NCI-H1048 (cell line): ENCODE measurements around the gene ASIC2.

Source experiments
- DNase-seq: peaks from one replicate; lab custom pipeline; 2025; lab: John Stamatoyannopoulos, UW

The ASIC2 gene

DNA sequence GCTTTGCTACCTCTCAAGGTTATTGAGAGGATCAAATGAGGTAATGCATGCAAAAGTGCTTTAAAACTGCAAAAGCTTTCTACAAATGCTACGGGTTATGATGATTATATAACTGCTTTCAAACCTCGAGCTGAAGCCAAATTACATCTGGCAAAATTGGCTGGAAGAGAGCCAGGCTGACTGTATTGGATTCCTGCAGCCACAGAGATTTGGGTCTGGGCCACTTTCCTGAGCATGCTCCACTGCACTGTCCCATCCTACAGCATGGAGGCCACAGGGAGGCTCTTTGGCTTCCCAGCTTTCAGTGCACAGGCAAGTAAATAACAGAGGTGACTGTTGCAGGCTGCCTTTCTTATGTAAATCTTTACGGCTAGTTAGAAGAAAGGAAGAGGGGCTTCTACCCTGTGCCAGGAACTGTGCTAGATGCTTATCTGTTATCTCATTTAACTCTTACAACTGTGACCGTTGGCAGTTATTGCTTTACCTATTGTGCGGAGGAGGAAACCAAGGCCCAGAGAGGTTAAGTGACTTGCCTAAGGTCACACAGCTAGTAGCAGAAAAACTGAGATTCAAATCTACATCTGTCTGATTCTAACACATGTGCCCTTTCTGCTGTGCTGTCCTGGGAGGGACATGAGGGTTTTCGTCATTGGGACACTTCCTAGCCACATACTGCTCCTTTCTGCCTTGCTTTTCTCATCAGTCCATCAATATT lies 179.7 kb downstream of the ASIC2 start:
- DNase-seq = no peak

DNA sequence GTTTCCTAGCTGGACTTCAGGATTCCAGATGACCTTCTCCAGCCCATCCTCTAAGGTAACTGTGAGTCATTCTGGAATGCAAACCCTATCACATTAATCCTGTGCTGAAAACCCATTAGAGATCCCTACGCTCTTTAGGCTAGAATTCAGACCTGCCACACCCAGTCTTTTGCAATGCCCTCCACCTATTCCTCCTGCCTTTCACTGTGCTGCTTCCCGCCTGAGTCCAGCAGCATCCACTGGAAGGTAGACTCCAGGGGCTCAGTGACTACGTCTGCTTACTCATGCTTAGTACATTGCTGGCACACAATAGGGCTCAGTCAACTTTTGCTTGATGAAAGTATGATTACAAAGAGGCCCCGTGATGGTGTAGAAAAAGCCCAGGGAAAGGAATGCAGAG lies 180.3 kb downstream of the ASIC2 start:
- no peak for DNase-seq

DNA sequence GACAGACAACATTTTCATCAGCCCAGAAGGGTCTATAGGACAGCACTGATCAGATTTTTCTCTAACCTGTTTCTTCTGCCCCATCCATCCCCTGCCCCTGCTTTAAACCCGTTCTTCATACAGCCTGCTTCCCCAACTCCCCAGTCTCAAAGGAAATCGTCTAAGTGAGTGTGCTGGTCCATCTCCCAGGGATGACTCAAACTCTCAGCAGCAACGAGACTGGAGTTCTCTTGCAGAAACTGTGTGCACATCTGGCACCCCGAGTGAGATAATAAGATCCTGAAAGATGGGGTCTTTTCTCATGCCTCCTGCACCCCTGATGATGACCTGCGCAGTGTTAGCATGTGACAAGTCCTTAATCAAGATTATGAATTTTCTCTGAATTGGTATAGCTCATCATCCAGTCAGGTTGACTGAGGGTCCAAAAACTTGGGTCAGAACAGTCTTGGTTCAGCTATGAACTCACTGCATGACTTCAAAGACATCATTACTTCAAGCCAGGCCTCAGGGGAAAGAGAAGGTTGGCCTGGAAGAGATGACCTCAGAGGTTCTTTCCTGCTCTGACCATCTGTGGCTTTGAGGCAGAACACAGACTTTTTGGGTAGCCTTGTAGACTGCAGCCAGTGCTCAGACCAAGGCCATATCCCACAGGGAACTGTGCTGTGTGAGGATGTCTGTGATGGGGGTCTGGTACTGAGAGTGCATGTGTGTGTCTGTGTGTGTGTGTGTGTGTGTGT lies 183.6 kb downstream of the ASIC2 start:
- no peak for DNase-seq

DNA sequence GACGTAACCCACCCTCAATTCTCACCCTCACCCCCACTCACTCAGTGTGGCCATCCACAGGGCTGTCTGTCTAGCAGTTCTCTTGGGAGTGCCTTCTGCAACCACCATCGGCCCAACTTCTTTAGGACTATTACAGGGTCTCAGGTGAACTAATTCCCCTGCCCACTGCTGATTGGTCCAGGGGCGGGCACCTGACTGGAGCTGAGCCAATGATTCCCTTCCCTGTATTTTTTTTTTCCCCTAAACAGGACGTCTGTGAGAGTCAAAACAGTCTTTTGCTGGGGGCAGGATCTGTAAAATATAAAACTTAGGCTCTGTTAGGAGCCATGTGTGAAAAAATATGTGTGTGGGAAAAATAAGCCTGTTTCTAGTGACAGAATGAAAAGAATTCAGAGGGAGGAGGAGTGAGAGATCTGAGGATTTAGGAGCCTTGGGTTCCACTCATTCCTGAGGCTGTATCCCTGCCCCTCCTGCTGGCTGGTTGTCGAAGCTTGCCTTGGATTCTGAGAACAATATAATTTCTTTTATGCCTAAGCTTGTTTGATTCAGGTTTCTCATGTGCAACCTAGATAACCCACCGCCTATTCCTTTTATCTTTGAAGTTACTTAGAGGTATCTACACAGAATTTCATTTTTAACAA lies 186.4 kb downstream of the ASIC2 start:
- no peak for DNase-seq

DNA sequence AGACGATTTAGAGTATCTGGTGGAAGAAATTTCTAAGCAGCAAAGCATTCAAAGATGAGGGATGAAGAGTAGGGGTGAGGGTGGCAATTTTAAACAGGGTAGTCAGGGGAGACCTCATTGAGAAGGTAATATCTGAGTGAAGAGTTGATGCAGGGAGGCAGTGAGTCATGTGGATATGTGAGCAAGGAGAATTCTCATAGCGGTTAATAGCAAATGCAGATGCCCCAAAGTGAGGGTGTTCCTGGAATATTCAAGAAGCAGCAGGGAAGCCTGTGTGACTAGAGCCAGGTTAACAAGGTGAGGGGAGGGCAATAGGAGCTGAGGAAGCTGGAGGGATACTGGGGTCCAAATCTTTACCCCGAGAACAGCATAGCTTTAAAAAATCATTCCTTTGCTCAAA lies 187.2 kb downstream of the ASIC2 start:
- no peak for DNase-seq

DNA sequence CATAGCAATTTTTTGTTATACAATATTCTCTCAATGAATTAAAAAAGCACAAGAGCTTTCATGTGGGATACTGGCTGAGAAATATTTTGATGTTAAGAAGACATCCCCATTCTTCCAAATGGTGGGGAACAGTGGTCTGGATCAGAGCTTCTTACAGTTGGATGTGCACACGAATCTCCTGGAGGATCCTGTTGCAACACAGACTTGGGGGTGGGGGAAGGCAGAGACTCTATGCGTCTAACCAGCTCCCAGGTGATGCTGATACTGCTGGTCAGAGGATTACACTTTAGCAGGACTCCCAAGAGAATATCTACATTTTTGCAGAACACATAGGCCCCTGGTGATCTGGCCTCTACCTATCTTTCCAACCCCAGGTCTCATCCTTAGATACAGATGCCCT lies 193.2 kb downstream of the ASIC2 start:
- DNase-seq = no peak

DNA sequence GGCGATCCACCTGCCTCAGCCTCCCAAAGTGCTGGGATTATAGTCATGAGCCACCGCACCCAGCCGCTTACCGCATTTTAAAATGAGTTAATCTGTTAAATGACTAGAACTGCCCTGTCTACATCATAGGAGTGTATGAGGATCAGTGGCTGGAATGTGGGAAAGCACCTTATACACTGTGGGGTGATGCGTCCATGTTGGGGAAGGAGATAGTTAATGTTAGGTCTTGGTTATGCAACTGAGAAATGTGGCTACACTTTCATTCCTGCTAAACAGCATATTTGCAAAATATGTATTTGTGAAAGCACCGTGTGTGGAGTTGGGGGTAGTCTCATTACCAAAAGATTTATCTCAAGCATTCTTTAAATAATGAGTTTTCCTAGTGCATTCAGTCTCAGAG lies 193.8 kb downstream of the ASIC2 start:
- DNase-seq = no peak

DNA sequence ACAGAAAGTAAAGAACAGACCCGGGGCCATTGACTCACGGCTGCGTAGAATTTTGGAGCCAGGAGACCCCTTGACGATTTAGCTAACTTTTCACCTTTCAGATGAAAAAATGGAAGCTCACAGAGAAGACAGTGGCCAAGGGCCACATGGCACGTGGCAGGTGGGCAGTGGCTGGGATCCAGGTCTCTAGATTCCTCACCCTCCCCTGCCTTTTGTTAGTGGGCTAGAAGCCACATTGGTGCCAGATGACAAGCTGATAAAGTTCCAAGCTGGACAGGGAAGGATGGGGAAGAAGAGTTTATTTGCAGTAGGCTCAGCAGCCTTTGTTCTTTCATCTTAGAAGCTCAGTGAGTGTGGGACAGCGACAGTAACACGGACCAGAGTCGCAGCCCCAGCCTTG lies 195.7 kb downstream of the ASIC2 start:
- DNase-seq = no peak

DNA sequence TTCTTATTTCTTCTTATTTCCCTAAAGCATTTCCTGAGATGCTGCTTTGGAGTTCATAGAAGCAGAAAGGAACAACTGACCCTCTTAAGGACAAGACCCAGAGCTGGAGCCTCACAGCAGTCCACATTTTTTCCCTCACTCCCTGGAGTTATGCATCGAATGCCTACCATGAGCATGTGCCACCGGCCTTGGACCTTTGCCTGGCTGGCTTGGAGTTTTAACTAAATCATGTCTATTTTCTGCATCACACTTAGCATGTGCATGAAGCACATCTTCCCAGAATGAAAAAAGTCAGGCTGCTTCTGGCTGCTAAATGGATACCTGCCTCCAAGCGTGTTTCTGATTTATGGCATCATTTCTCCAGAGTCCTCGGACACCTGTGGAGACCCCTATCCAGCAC lies 196.9 kb downstream of the ASIC2 start:
- DNase-seq = no peak

DNA sequence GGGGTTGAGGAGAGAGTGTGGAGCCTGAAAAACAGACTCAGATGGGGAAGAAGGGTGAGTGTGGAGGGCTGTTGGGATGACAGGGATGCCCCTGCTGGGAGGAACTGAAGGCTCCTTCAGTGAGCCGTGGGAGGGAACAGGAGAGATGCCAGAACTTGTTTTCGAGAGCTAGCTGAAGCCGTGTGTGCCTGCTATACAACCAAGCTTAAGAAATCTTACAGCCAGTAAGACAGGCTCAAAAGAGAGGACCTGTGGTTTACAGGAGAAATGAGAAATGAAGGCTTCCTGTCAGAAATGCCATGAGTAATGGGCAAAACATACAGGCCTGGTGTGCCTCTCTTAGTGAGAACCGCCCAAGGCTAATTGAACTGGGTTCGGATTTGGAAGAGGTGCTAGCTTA lies 201.8 kb downstream of the ASIC2 start:
- no peak for DNase-seq

DNA sequence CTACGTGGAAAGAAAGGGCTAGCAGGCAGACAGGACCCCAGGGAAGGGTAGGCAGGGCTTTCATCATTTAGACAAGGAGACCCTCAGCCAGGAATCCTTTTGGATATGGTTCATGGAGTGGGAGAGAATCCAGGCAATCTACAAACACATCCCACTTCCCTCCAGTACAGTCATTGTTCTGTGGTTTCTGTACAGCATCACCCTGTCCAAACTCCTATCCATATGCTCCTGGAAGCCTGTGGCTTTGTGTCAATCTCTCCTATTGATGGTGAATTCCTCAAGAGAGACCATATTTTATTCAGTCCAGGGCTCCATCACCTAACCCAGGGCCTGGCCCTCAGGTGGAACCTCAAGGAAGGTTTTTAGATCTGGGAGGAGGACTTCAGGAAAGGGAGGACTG lies 202.3 kb downstream of the ASIC2 start:
- DNase-seq = no peak

DNA sequence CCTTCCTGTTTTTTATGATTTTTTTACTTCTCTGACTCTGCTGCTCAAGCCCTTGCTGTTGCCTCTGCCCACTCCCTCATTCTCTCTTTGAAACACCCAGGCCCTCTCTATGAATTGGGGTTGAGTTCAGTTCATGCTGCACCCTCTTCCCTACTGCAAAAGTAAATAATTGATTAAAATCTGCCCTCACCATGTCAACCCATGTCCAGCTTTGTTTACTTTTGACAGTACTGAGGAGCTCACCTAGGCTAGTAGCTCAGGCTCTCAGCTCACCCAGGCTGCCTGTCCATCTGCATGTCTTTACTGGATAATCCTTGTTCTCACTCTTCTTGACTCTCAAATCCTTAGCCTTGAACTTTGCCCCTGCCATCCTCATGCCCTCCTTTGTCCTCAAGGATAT lies 206.2 kb downstream of the ASIC2 start:
- DNase-seq = no peak

DNA sequence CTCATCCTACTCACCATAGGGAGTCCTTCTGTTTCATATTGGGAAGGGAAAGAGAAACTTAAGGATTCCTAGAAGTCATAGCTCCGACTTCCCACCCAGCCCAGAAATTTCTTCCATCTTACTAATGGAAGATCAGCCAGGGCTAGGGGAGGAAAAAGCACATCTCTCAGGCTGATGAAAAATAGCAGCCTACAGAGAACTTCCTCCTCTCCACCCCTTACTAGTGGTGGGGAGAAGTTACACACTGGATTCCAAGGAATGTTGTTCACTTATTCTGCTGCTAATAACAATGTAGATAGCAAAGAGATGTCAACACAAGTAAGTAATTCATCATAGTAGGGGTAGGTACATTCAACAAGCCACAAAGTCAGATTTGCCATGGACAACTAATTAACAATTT lies 207.1 kb downstream of the ASIC2 start:
- DNase-seq = no peak

DNA sequence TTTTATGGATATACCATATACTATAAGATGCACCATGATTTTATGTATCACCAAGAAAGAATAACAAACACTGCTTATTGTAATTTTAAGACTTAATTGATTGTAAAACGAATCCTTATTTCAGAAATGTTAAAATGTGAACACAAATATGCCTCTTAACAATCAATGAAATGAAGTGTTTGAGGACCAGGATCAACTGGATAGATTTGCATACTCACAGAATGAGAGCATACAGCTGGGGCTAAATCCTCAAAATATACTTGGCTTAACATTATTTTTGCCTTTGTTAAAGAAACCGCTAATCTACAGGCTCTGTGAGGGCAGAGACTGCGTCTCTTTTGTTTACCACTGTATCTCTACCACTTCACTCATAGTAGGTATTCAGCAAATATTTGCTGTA lies 207.8 kb downstream of the ASIC2 start:
- no peak for DNase-seq

DNA sequence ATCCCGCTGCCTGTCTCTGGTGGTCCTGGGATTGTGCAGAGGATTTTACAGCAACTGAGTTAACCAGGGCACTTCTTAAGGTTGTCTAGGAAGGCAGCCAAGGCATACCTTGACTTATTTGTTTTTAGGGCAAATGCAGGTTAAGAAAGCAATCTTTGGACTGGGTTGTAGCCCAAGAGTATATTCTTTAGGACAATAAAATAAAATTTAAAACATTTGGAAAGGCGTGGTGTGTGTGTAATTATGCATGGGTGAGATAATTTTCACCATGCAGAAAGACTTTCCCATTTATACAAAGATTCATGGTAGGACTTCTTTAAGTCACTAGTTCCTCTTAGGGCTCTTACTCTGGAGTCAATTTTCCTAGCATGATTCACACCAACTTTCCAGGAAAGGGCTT lies 208.3 kb downstream of the ASIC2 start:
- DNase-seq = no peak

DNA sequence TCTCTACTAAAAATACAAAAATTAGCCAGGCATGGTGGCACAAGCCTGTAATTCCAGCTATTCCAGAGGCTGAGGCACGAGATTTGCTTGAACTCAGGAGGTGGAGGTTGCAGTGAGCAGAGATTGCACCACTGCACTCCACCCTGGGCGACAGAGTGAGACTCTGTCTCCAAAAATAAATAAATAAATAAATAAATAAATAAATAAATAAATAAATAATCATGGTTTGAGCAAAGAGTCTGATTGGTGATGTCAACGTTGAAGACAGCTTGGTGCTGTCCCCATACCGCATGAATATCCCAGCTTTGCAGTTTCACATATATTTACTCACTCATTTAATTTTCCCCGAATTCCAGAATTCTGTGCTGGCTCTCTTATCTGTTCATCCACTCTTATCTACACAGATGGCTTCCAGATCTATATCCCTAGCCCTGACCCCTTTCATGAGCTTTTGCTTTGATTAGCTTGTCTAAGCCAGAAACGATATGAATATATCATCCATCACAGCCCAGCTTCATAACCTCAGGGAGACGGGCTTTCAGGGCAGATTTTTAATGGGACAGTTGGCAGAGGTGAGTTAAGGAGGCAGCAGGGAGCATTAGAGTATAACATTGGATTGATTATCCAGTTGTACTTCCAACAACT lies 210.4 kb downstream of the ASIC2 start:
- DNase-seq = no peak

DNA sequence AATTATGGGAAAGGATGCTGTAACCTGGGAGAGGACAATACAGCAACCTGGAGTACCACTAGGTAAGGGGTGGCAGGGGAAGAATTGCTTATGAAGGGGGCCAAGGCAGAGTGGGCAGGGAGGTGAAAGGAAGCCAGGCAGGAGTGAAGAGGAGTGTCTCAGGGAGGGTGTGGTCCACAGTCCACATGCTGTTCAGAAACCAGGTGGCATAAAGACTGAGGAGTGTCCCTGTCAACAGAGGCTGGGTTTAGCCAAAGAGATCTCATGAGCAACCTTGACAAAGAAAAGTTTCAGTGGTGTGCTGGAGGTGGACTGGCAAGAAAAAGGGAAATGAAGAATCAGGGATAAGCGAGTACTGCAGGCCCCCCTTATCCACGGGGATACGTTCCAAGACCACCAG lies 213.0 kb downstream of the ASIC2 start:
- no peak for DNase-seq

DNA sequence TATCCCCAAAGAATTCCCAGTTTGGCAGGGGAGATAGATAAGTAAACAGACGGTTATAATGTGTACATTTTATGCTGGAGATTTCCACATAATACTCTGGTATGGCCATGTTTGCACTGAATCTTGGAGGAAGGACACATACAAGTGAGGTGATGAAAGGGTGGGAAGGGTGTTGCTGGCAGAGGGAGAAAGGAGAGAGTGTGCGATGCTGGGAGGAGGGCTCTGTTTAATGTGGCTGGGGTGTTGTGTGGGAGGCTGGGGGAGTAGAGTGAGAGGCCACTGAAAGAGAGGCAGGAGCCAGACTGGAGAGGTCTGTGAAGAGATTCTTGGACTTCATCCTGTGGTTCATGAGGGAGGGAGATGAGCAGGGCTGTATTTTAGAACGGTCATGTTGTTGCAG lies 213.9 kb downstream of the ASIC2 start:
- DNase-seq = no peak

DNA sequence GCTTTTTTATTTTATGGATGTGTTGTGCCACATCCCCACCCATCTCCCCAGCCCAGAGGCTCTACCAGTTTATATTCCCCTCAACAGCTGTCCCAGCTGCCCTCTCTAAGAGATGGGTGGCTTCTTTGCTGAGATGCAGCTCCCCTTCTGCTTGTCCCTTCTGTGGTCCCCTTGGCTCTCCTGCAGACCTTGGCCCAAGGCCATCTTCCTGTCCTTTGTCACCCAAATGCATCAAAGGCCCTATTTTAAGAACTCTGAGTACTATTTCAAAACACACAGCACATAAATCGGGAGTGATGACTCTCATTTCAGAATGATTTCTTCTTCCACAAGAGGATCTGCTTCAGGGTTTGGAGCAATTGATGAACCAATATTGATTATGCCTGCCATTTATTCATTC lies 216.1 kb downstream of the ASIC2 start:
- no peak for DNase-seq

DNA sequence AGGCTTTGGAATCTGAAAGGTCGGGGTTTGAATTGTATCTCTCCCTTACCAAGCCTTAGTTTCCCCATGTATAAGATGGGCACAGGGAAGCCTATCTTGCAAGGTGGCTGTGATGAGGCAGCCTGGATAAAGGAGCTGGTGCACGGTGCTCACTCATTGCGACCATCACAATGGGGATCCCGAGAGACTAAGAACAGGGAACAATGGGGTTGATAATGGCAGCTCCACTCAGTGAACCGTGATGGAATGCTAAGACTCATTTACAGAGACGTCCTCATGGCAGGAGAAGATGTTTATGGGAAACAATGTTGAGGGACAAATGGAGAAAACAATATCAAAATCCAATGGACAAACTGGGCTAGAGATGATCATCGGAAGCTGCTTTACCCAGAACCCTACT lies 219.7 kb downstream of the ASIC2 start:
- no peak for DNase-seq

DNA sequence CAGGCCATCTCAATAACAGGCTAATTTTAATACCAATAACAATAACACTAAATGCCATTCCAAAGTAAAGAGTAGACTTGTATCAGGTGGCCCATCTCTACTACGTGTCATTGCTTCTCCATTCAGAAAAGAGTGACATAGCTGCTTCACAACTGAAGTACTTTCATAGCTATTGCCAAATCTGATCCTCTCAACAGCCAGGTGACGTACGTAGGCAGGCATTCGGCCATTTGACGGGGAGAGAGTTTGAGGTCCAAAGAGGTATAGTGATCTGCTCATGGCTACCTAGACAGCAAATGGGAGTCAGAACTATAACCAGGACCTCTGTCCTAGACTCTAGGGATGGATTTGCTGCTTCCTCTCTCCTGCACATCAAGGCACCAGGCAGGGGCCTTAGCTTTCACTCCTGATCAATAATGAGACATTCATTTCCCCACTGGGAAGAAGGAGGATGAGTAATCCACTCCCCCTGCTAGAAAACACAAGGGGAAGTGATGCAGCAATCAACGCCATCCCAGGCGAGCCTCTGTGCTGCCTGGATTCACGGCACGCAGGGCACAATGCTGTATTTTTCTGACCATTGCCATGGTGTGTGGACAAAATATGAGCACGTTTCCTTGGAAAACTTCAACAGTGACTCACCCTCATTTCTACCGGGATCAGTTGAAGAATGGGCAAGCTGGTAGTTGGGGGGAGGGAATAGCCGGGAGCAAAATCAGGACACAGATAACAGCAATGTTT lies 220.5 kb downstream of the ASIC2 start:
- no peak for DNase-seq

DNA sequence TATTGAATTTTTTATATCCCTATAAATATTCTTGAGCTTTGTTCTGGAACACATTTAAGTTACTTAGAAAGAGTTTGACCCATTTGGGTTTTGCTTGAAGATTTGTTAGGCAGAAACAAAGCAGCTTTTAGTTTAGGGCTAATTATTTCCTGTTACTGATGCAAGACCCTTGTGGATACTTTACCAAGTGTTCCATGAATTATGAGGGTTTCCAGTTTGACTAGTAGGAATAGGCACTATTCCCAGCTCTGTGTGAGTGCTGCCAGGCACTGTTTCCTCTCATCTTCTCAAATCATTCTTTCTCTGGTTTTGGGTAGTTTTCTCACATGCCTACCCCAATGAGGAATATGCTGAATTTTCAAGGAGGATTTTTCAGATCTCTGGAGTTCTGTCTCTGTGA lies 221.4 kb downstream of the ASIC2 start:
- DNase-seq = no peak
